Gastrocnemius medialis (tissue), 4 donors: ENCODE measurements around the gene APLNR. TPM values are rescaled to one million over a fixed set of nuclear protein-coding genes. Genes with fewer than 3 reads are reported as not detected.

ENCODE experiments used
- ATAC-seq, 2 donors: fragments of 150-250 bp; one replicate each; pipeline ENCODE4 v1.9.1; 2016
- DNase-seq, 2 donors: peaks; one replicate each; pipeline ENCODE4 v3.0.0-alpha.2; 2019
- H3K27ac ChIP-seq, 4 donors: fragments of 200-600 bp; sonication (generic); 1 replicate in 1 of 4; 2 replicates in 3 of 4; pipeline ENCODE4 v1.5.1; 2016 to 2018; ENCODE audit warnings: mild to moderate bottlenecking in 2 of 4, moderate library complexity in 1 of 4
- H3K27me3 ChIP-seq, 3 donors: fragments of 200-600 bp; sonication (generic) in 2 of 3; 1 replicate in 1 of 3; 2 replicates in 2 of 3; pipeline versions ENCODE4 v1.5.1 to v1.6.0; 2016 to 2019; ENCODE audit warnings: mild to moderate bottlenecking in 1 of 3, moderate library complexity in 1 of 3
- H3K36me3 ChIP-seq, 2 donors: fragments of 200-600 bp; sonication (generic) in 1 of 2; one replicate each; pipeline ENCODE4 v1.5.1; 2017 to 2018
- H3K4me1 ChIP-seq, 2 donors: fragments of 200-600 bp; sonication (generic) in 1 of 2; one replicate each; pipeline ENCODE4 v1.5.1; 2016 to 2017; ENCODE audit warnings: mild to moderate bottlenecking in 2 of 2
- H3K4me3 ChIP-seq, 4 donors: fragments of 200-600 bp; sonication (generic) in 3 of 4; 1 replicate in 1 of 4; 2 replicates in 3 of 4; pipeline ENCODE4 v1.5.1; 2016 to 2019; ENCODE audit warnings: mild to moderate bottlenecking in 2 of 4
- H3K9me3 ChIP-seq, 3 donors: fragments of 200-600 bp; sonication (generic) in 2 of 3; 1 replicate in 1 of 3; 2 replicates in 2 of 3; pipeline ENCODE4 v1.5.1; 2016 to 2019
- POLR2A ChIP-seq, 2 donors: fragments of 450-650 bp; IDR thresholded peaks; one replicate each; pipeline ENCODE4 v1.6.1; 2017; ENCODE audit warnings: antibody characterized with exemption in 2 of 2, mild to moderate bottlenecking in 2 of 2, moderate library complexity in 2 of 2
- in situ Hi-C, 4 donors: fragments of 200-750 bp; cut with MboI; loops; one replicate each; pipeline versions ENCODE4 v1.15.0 to v1.8.0; 2017; ENCODE audit warnings: low sequenced_read_pairs in 4 of 4
- intact Hi-C: fragments of 100-400 bp; cut with DNase I; formaldehyde crosslinking; loops from one replicate; pipeline ENCODE4 v1.15.1; 2023; ENCODE audit warnings: low total_unique reads
- total RNA-seq, 4 donors: library from RNA; depleted of rRNA; stranded (reverse); fragments of >200 nt; gene quantifications; one replicate each; pipeline versions ENCODE4 v1.1.0 to v1.2.3, GENCODE V29; 2016
- TF ChIP-seq, protein P1 (sequence below), 5 experiments: fragments of 450-650 bp in 3 of 5; fragments of 200-600 bp in 2 of 5; sonication (generic) in 2 of 5; IDR thresholded peaks in 4 of 5; conservative IDR thresholded peaks in 1 of 5; 1 replicate in 4 of 5; 2 replicates in 1 of 5; pipeline ENCODE4 v1.5.1; 2016 to 2019; ENCODE audit warnings: antibody characterized with exemption in 5 of 5, mild to moderate bottlenecking in 3 of 5, moderate library complexity in 3 of 5

APLNR gene
- total RNA-seq, 4 donors from 2014 or later = 0.32 to 3.7 (median 0.64) TPM

DNA sequence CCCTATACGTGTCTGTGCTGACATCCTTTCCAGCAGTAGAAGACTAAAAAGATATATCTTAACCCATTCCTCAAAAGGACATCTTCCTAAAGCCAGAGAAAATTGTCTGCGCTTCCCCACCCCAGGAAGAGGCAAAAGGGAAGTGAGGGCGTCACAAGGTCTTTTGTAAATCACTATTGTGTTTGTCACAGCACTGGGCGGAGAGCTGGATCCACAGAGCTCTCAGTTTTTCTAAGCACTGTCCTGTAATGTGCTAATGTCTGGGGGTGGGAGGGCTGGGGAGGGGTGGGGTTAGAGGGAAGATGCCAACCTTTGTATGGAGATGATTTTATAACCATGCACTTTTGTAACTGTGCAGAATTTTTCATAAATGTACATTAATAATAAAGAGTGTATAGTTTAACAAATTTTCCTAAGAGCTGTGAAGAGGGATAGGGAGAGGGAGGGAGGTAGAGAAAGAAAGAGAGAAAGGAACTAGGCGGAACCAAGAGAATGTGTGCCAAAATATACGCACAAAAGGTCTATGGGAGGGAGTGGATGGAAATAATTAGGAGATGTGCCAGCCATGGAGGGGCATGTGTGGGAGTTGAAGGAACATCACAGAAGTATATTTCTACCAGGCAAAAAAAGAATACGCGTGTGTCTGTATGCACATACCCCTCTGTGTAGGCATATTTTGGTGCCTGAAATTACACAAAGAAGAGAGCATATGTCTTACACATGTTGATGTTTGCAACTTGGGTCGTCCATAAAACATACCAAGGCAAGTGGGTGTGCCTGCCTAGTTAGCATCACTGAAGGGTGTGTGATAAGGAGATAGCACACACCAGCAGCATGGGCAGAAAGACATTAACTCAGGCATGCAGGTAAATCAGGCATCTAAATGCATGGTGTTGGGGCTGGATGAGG lies 45.5 kb downstream of the APLNR start:
- Histone ChIP-seq H3K4me3 (no peak overlapping the region), H3K27ac (no peak overlapping the region), H3K27me3 (no peaks in the 10 kb centered on the region), H3K9me3 (no peaks in the 10 kb centered on the region), H3K36me3 (no peaks in the 10 kb centered on the region), H3K4me1 (peaks cover 0 to 5% of the 10 kb centered on the region in 2 donors)
- in situ Hi-C loops (no loop called here), intact Hi-C loops (no loop called here)
- DNase-seq = no peak
- TF ChIP-seq, protein P1, sequence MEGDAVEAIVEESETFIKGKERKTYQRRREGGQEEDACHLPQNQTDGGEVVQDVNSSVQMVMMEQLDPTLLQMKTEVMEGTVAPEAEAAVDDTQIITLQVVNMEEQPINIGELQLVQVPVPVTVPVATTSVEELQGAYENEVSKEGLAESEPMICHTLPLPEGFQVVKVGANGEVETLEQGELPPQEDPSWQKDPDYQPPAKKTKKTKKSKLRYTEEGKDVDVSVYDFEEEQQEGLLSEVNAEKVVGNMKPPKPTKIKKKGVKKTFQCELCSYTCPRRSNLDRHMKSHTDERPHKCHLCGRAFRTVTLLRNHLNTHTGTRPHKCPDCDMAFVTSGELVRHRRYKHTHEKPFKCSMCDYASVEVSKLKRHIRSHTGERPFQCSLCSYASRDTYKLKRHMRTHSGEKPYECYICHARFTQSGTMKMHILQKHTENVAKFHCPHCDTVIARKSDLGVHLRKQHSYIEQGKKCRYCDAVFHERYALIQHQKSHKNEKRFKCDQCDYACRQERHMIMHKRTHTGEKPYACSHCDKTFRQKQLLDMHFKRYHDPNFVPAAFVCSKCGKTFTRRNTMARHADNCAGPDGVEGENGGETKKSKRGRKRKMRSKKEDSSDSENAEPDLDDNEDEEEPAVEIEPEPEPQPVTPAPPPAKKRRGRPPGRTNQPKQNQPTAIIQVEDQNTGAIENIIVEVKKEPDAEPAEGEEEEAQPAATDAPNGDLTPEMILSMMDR (IDR thresholded peaks at IDR 0.05 in 4 of 5, conservative IDR thresholded peaks at IDR 0.05 in 1 of 5) = no peak
- TF ChIP-seq POLR2A (IDR thresholded peaks at IDR 0.05) = no peak
- ATAC-seq = no peak

- no peaks in the 10 kb centered on the region for H3K9me3 ChIP-seq
- TF ChIP-seq POLR2A (IDR thresholded peaks at IDR 0.05) = no peak
- TF ChIP-seq, protein P1 (IDR thresholded peaks at IDR 0.05 in 4 of 5, conservative IDR thresholded peaks at IDR 0.05 in 1 of 5) = no peak
- ATAC-seq (no peak), DNase-seq (no peak)
- no peaks in the 10 kb centered on the region for H3K27me3 ChIP-seq
- no peak overlapping the region for H3K4me3 ChIP-seq
- H3K27ac ChIP-seq = no peak overlapping the region
- in situ Hi-C loops = no loop called here
- peaks cover 0 to 5% of the 10 kb centered on the region in 2 donors for H3K4me1 ChIP-seq
- H3K36me3 ChIP-seq = no peaks in the 10 kb centered on the region
- intact Hi-C loops = no loop called here
Measured at GRCh38 chr11:57190548-57190947, 46.5 kb downstream of the APLNR start.

Other genes with a start within 250 kb of the APLNR start
- gene OR5AK2, start 248.3 kb downstream of the APLNR start, total RNA-seq = not detected
- not detected for gene LRRC55, start 55.3 kb downstream of the APLNR start, total RNA-seq
- 100 to 1,000 TPM in 3 of 4 donors, 10 to 100 TPM in 1; 98.5 to 165 (median 125) TPM for gene TNKS1BP1, start 87.7 kb upstream of the APLNR start, total RNA-seq
- gene SSRP1, start 98.6 kb upstream of the APLNR start, total RNA-seq = 100 to 1,000 TPM in 3 of 4 donors, 10 to 100 TPM in 1; 76.6 to 155 (median 137) TPM
- gene P2RX3, start 101.1 kb upstream of the APLNR start, total RNA-seq = not detected
- gene PRG3, start 143.9 kb upstream of the APLNR start, total RNA-seq = not detected
- not detected for gene PRG2, start 153.4 kb upstream of the APLNR start, total RNA-seq
- gene SLC43A3, start 189.9 kb upstream of the APLNR start, total RNA-seq = 10 to 100 TPM; 13.9 to 22.5 (median 20.3) TPM
- gene RTN4RL2, start 223.3 kb upstream of the APLNR start, total RNA-seq = 1 to 10 TPM in 1 of 4 donors, under 1 TPM in 3; 0.13 to 2.8 (median 0.77) TPM